Activated CD8-positive, alpha-beta T cell treated with anti-CD3 and anti-CD28 coated beads for 36 hours (primary cell): ENCODE results near the gene ADD3. TPM values are rescaled to one million over a fixed set of nuclear protein-coding genes. Genes with fewer than 3 reads are reported as not detected.

ENCODE experiments used
- ATAC-seq: fragments of 200-7000 bp; cut with Tn5 transposase; one replicate; pipeline ENCODE4 v1.10.0; 2021; ENCODE audit warnings: mild to moderate bottlenecking, moderate library complexity
- CTCF ChIA-PET: fragments of 350-600 bp; sonication (Branson Sonifier 250); formaldehyde crosslinking; loops from one replicate; lab custom pipeline; 2021; ENCODE audit warnings: antibody characterized with exemption; lab: Charles Lee
- POLR2A ChIA-PET: fragments of 350-600 bp; sonication (Branson Sonifier 250); formaldehyde crosslinking; loops from one replicate; lab custom pipeline; 2021; ENCODE audit warnings: antibody characterized with exemption; lab: Charles Lee
- DNase-seq: peaks from one replicate; pipeline ENCODE4 v3.0.0-alpha.2; 2020
- H3K27ac Mint-ChIP-seq: one replicate; pipeline ENCODE4 v1.8.0; 2021; ENCODE audit warnings: mild to moderate bottlenecking, mixed read lengths
- H3K27me3 Mint-ChIP-seq: one replicate; pipeline ENCODE4 v1.8.0; 2021; ENCODE audit warnings: mixed read lengths
- H3K36me3 Mint-ChIP-seq: one replicate; pipeline ENCODE4 v1.8.0; 2021; ENCODE audit warnings: low read depth, mixed read lengths
- H3K4me1 Mint-ChIP-seq: one replicate; pipeline ENCODE4 v1.8.0; 2021; ENCODE audit warnings: low read depth, mixed read lengths
- H3K4me3 Mint-ChIP-seq: one replicate; pipeline ENCODE4 v1.8.0; 2021; ENCODE audit warnings: mild to moderate bottlenecking, moderate library complexity, mixed read lengths
- H3K9me3 Mint-ChIP-seq: one replicate; pipeline ENCODE4 v1.8.0; 2021; ENCODE audit warnings: mixed read lengths
- intact Hi-C: fragments of 100-400 bp; cut with micrococcal nuclease; formaldehyde crosslinking; loops from one replicate; pipeline ENCODE4 v1.10.0; 2022
- total RNA-seq, 2 experiments: library from RNA; stranded (reverse); gene quantifications; one replicate each; pipeline ENCODE4 v1.2.3, GENCODE V29; 2021
- TF ChIP-seq, protein P1 (sequence below): fragments of 200-600 bp; IDR thresholded peaks from one replicate; pipeline ENCODE4 v1.8.0; 2022; ENCODE audit warnings: antibody characterized with exemption, mild to moderate bottlenecking

The ADD3 gene
- total RNA-seq, 2 experiments from 2014 or later = 66.8 to 77.0 TPM

- CTCF ChIA-PET = no interaction called here
- H3K9me3 Mint-ChIP-seq = peaks cover 2% of the 10 kb centered on the region
- ATAC-seq = no peak
- no peak for DNase-seq
- no peaks in the 10 kb centered on the region for H3K27me3 Mint-ChIP-seq
- H3K4me1 Mint-ChIP-seq = peaks cover 67% of the 10 kb centered on the region
- H3K36me3 Mint-ChIP-seq = peaks cover 2% of the 10 kb centered on the region
- TF ChIP-seq, protein P1, sequence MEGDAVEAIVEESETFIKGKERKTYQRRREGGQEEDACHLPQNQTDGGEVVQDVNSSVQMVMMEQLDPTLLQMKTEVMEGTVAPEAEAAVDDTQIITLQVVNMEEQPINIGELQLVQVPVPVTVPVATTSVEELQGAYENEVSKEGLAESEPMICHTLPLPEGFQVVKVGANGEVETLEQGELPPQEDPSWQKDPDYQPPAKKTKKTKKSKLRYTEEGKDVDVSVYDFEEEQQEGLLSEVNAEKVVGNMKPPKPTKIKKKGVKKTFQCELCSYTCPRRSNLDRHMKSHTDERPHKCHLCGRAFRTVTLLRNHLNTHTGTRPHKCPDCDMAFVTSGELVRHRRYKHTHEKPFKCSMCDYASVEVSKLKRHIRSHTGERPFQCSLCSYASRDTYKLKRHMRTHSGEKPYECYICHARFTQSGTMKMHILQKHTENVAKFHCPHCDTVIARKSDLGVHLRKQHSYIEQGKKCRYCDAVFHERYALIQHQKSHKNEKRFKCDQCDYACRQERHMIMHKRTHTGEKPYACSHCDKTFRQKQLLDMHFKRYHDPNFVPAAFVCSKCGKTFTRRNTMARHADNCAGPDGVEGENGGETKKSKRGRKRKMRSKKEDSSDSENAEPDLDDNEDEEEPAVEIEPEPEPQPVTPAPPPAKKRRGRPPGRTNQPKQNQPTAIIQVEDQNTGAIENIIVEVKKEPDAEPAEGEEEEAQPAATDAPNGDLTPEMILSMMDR = no peak
- no peak overlapping the region for H3K27ac Mint-ChIP-seq
- intact Hi-C loops = no loop called here
- POLR2A ChIA-PET = interaction anchor here (0.7 to 1.2 kb wide), 4 partner anchors 8 to 12 kb away, joined by 3 to 4 read pairs (median 3); no protein-coding TSS in a partner anchor
- no peak overlapping the region for H3K4me3 Mint-ChIP-seq
Measured at GRCh38 chr10:110023785-110024465, 16.1 kb downstream of the ADD3 start.

- ChIA-PET POLR2A (no interaction called here), CTCF (interaction anchor here (1.2 to 2.2 kb wide), 2 partner anchors 12 to 642 kb away, joined by 3 to 6 read pairs; no protein-coding TSS in a partner anchor)
- H3K27ac Mint-ChIP-seq = no peak overlapping the region
- H3K4me1 Mint-ChIP-seq = peaks cover 62% of the 10 kb centered on the region
- ATAC-seq (no peak), DNase-seq (no peak)
- H3K4me3 Mint-ChIP-seq = no peak overlapping the region
- TF ChIP-seq, protein P1 = no peak
- intact Hi-C loops = no loop called here
- no peaks in the 10 kb centered on the region for H3K27me3 Mint-ChIP-seq
- no peaks in the 10 kb centered on the region for H3K9me3 Mint-ChIP-seq
- peaks cover 7% of the 10 kb centered on the region for H3K36me3 Mint-ChIP-seq
Measured at GRCh38 chr10:110029450-110029849, 21.7 kb downstream of the ADD3 start.

- peaks cover 66% of the 10 kb centered on the region for H3K4me1 Mint-ChIP-seq
Measured at GRCh38 chr10:110032801-110033700, 25.3 kb downstream of the ADD3 start.

GRCh38 chr10:110033701-110034235, 26.0 kb downstream of the ADD3 start:
- peaks cover 2% of the 10 kb centered on the region for H3K9me3 Mint-ChIP-seq
- ATAC-seq = no peak
- no peak for DNase-seq
- ChIA-PET POLR2A (interaction anchor here (2.2 kb wide), 1 partner anchor 24 kb away, joined by 8 read pairs; no protein-coding TSS in a partner anchor), CTCF (interaction anchor here (0.8 to 2.0 kb wide), 4 partner anchors 8 to 63 kb away, joined by 3 to 8 read pairs (median 3); no protein-coding TSS in a partner anchor)
- peaks cover 71% of the 10 kb centered on the region for H3K4me1 Mint-ChIP-seq
- TF ChIP-seq, protein P1 = no peak
- H3K27me3 Mint-ChIP-seq = no peaks in the 10 kb centered on the region
- H3K36me3 Mint-ChIP-seq = peaks cover 13% of the 10 kb centered on the region
- no peak overlapping the region for H3K27ac Mint-ChIP-seq
- intact Hi-C loops = no loop called here
- H3K4me3 Mint-ChIP-seq = no peak overlapping the region

More at GRCh38 chr10:110032801-110033700, 25.3 kb downstream of the ADD3 start:
- intact Hi-C loops = no loop called here
- ATAC-seq = no peak
- TF ChIP-seq, protein P1 = no peak
- Mint-ChIP-seq H3K4me3 (no peak overlapping the region), H3K27ac (no peak overlapping the region), H3K36me3 (peaks cover 13% of the 10 kb centered on the region), H3K9me3 (peaks cover 2% of the 10 kb centered on the region), H3K27me3 (no peaks in the 10 kb centered on the region)
- ChIA-PET CTCF (interaction anchor here (0.8 to 1.3 kb wide), 3 partner anchors 9 to 63 kb away, joined by 3 read pairs; no protein-coding TSS in a partner anchor), POLR2A (no interaction called here)
- no peak for DNase-seq
